ENCODE measurements around the gene SLC6A19. TPM values are rescaled to one million over a fixed set of nuclear protein-coding genes. Genes with fewer than 3 reads are reported as not detected.

The SLC6A19 gene
- total RNA-seq, 1 donor from 2014 or later, result not detected

- Histone ChIP-seq H3K4me2 (no peak overlapping the region), H3K27me3 (peaks cover 19% of the 10 kb centered on the region), H3K4me3 (no peak overlapping the region), H2AFZ (replicated peaks) (no peak overlapping the region), H3K9me3 (ENCODE audit: low read depth) (no peaks in the 10 kb centered on the region), H3K4me1 (peaks cover 3% of the 10 kb centered on the region), H3K27ac (no peak overlapping the region), H4K20me1 (ENCODE audit: low read depth) (no peaks in the 10 kb centered on the region), H3K36me3 (no peaks in the 10 kb centered on the region), H3K9ac (no peak overlapping the region), H3F3A (ENCODE audit: low read depth) (peaks cover 2% of the 10 kb centered on the region), H3K79me2 (ENCODE audit: low read depth) (no peaks in the 10 kb centered on the region)
- Mint-ChIP-seq H3K4me3 (no peak overlapping the region), H3K4me1 (peaks cover 16% of the 10 kb centered on the region), H3K27ac (no peak overlapping the region), H3K9me3 (peaks cover 4% of the 10 kb centered on the region), H3K36me3 (peaks cover 3% of the 10 kb centered on the region), H3K27me3 (ENCODE audit: insufficient read depth, low read depth) (peaks cover 23% of the 10 kb centered on the region)
- no peak for TF ChIP-seq EZH2phosphoT487 (IDR thresholded peaks at IDR 0.05)
- no peak for TF ChIP-seq EZH2 (IDR thresholded peaks at IDR 0.05)
- no peak for TF ChIP-seq CTCF (IDR thresholded peaks at IDR 0.05)
- no peak for DNase-seq (ENCODE audit: low spot score)
These were observed 39.1 kb upstream of the SLC6A19 start for GRCh38 chr5:1162276-1162675.

GRCh38 chr5:1162751-1163150, 38.6 kb upstream of the SLC6A19 start:
- H3K27ac Mint-ChIP-seq, result no peak overlapping the region
- peaks cover 16% of the 10 kb centered on the region for H3K4me1 Mint-ChIP-seq
- Histone ChIP-seq H3F3A (ENCODE audit: low read depth) (peaks cover 2% of the 10 kb centered on the region), H3K4me3 (no peak overlapping the region), H2AFZ (replicated peaks) (no peak overlapping the region), H3K9me3 (ENCODE audit: low read depth) (no peaks in the 10 kb centered on the region), H4K20me1 (ENCODE audit: low read depth) (no peaks in the 10 kb centered on the region), H3K9ac (no peak overlapping the region), H3K27ac (no peak overlapping the region), H3K79me2 (ENCODE audit: low read depth) (no peaks in the 10 kb centered on the region), H3K36me3 (no peaks in the 10 kb centered on the region), H3K4me1 (peaks cover 3% of the 10 kb centered on the region), H3K4me2 (no peak overlapping the region), H3K27me3 (peaks cover 15% of the 10 kb centered on the region)
- no peaks in the 10 kb centered on the region for H3K36me3 Mint-ChIP-seq
- DNase-seq (ENCODE audit: low spot score), result no peak
- H3K27me3 Mint-ChIP-seq (ENCODE audit: insufficient read depth, low read depth), result peaks cover 20% of the 10 kb centered on the region
- no peak overlapping the region for H3K4me3 Mint-ChIP-seq
- TF ChIP-seq CTCF (IDR thresholded peaks at IDR 0.05) (no peak), EZH2 (IDR thresholded peaks at IDR 0.05) (no peak), EZH2phosphoT487 (IDR thresholded peaks at IDR 0.05) (no peak)
- H3K9me3 Mint-ChIP-seq, result peaks cover 1% of the 10 kb centered on the region

- Histone ChIP-seq H2AFZ (replicated peaks) (no peak overlapping the region), H3K4me1 (peaks cover 6% of the 10 kb centered on the region), H3K4me3 (no peak overlapping the region), H3F3A (ENCODE audit: low read depth) (peaks cover 2% of the 10 kb centered on the region), H3K27ac (no peak overlapping the region), H4K20me1 (ENCODE audit: low read depth) (no peaks in the 10 kb centered on the region), H3K9me3 (ENCODE audit: low read depth) (no peaks in the 10 kb centered on the region), H3K9ac (no peak overlapping the region), H3K79me2 (ENCODE audit: low read depth) (no peaks in the 10 kb centered on the region), H3K4me2 (no peak overlapping the region), H3K36me3 (no peaks in the 10 kb centered on the region), H3K27me3 (peaks cover 8% of the 10 kb centered on the region)
- TF ChIP-seq EZH2 (IDR thresholded peaks at IDR 0.05) (no peak), EZH2phosphoT487 (IDR thresholded peaks at IDR 0.05) (no peak), CTCF (IDR thresholded peaks at IDR 0.05) (no peak)
- Mint-ChIP-seq H3K27me3 (ENCODE audit: insufficient read depth, low read depth) (peaks cover 19% of the 10 kb centered on the region), H3K27ac (no peak overlapping the region), H3K36me3 (no peaks in the 10 kb centered on the region), H3K4me1 (peaks cover 20% of the 10 kb centered on the region), H3K9me3 (no peaks in the 10 kb centered on the region), H3K4me3 (no peak overlapping the region)
- no peak for DNase-seq (ENCODE audit: low spot score)
These were observed 38.0 kb upstream of the SLC6A19 start for GRCh38 chr5:1163366-1163765.

All from neural progenitor cell (in vitro differentiated cells).